ENCODE data around the gene YIPF2.
"Not testable (repeated sequence)": the region's sequence is repeated elsewhere in the genome, so short reads cannot be mapped to it uniquely, and the experiment has no call there.

YIPF2 gene

GRCh38 chr19:10928563-10929401, at the start of gene YIPF2, which contains the start of gene TIMM29:
Gene YIPF2 (minus strand): TSS chr19:10928639. CDS start chr19:10928410, 229 bp downstream.
Gene TIMM29 (plus strand): TSS chr19:10928811. CDS start chr19:10928823, 12 bp downstream.
- peak; percentile 75 to 90 for DNase-seq (ENCODE audit: low read depth in 2 of 2, low spot score in 1 of 2)

DNA sequence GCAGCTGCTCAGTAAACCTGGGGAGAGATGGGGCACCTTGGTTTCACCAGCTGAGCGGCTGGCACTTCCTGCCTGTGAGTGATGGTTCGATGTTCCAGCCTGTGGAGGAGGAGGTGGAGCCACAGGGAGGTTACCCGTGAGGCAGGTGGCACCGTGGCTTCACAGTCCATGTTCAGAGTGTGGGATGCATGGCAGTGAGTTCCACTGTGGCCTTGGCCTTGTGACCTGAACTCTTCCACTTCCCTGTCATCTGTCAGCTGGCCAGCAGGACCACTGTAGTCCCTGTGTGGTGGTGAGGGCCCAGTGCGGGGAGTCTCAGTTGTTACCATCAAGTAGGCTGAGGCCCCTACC, 49.3 kb upstream of the YIPF2 start:
- DNase-seq (ENCODE audit: low read depth in 2 of 2, low spot score in 1 of 2) = no peak

- no peak for DNase-seq (ENCODE audit: low read depth in 2 of 2, low spot score in 1 of 2)
Measured at GRCh38 chr19:10976131-10976892, 47.9 kb upstream of the YIPF2 start.

GRCh38 chr19:10975374-10976130, 47.1 kb upstream of the YIPF2 start:
- DNase-seq (ENCODE audit: low read depth in 2 of 2, low spot score in 1 of 2) = no peak

DNA sequence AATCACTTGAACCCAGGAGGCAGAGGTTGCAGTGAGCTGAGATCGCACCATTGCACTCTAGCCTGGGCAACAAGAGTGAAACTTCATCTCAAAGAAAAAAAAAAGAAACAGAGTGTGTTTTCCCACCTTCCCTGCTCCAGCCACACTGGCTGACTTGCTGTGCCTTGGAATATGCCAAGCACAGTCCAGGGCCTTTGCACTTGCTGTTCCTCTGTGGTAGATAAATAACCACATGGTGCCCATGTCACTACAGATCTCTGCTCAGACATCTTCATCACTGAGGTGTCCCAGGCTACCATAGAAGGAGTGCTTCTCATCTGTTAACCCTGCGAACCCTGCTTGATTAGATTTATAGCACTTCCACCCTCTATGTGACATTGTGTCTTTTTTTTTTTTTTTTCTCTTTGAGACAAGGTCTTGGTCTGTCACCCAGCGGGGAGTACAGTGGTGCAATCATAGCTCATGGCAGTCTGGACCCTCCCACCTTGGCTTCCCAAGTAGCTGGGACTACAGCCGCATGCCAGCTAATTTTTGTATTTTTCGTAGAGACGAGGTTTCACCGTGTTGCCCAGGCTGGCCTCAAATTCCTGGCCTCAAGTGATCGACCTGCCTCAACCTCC, 42.8 kb upstream of the YIPF2 start:
- no peak for DNase-seq (ENCODE audit: low read depth in 2 of 2, low spot score in 1 of 2)

DNA sequence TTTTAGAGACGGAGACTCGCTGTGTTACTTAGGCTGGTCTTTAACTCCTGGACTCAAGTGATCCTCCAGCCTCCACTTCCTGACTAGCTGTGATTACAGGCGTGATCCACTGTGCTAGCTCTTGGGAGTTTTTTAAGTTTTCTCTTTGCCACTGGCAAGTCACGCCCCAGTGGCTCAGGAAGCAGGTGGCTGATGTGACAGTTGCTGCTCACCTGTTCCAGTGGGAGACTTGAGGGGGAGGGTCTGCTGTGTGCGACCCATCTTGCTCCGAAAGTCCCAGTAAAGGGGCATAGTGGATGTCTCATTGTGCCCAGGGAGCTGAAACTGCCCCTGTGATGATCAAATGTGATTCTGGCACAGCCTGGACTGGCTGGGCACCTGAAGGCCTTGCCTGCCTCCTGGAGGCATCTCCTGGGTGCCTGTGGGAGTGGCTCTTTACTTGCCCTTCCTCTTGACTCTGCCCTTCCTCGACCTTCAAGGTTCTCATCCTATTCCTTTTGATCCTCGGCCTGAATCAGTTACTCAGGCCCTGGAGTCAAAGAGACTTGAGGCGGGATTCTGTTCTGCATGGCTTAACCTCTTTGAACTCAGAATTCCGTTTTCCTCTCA, 40.2 kb upstream of the YIPF2 start:
- no peak for DNase-seq (ENCODE audit: low read depth in 2 of 2, low spot score in 1 of 2)

GRCh38 chr19:10966809-10967208, 38.4 kb upstream of the YIPF2 start:
- DNase-seq (ENCODE audit: low read depth in 2 of 2, low spot score in 1 of 2) = no peak

GRCh38 chr19:10965398-10965797, 37.0 kb upstream of the YIPF2 start:
- no peak for DNase-seq (ENCODE audit: low read depth in 2 of 2, low spot score in 1 of 2)

- no peak for DNase-seq (ENCODE audit: low read depth in 2 of 2, low spot score in 1 of 2)
Measured at GRCh38 chr19:10964903-10965302, 36.5 kb upstream of the YIPF2 start.

GRCh38 chr19:10963865-10964264, 35.4 kb upstream of the YIPF2 start:
- no peak for DNase-seq (ENCODE audit: low read depth in 2 of 2, low spot score in 1 of 2)

DNA sequence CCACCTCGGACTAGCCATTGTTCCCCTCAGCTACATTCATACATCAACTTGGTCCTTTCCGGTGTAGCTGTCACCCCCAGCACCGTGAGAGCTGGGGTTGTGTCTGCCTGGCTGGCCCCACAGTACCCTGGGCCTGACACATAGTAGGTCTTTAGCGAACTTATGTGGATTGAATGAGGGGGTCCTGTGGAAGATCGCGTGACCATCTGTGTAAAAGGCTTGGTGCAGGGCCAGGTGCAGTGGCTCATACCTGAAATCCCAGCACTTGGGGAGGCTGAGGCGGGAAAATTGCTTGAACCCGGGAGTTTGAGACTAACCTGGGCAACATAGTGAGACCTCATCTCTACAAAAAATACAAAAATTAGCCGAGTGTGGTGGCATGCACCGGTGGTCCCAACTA, 34.4 kb upstream of the YIPF2 start:
- no peak for DNase-seq (ENCODE audit: low read depth in 2 of 2, low spot score in 1 of 2)

DNA sequence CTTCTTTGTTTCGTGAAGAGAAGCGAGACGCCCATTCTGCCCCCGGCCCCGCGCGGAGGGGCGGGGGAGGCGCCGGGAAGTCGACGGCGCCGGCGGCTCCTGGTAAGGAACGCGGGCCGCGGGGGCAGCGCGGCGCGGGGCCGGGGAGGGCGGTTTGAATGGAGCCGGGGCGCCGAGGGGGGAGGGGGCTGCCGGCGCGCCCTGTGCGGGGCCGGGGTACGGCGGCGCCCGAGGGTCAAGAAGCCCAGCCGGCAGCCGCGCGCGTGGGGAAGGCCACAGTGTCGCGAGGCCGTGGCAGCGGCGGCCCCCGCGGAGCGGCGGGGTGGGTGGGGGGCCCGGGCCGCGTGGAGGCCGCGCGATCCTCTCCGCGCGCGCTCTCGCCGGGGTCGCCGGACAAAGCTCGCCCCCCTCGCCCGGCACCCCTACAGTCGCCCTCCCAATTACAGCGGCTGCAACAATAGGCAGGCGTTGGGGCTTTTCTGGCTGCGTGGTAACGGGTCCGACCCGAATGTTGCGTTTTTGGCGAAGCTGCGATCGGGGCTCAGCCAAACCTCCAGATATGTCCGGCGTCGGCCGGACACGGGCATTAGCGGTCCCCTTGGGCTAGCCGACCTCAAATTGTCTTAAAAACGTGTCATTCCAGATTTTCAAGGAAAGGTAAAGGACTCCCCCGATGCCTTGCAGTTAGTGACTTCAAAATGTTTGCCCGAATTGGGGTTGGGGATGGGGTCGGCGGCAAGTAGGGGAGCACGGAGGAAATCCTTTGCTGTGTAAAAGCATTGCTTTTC, 32.8 kb upstream of the YIPF2 start:
- DNase-seq (ENCODE audit: low read depth in 2 of 2, low spot score in 1 of 2) = no peak

GRCh38 chr19:10960314-10961072, 32.1 kb upstream of the YIPF2 start, which contains the start of gene SMARCA4:
Gene SMARCA4 (plus strand): TSS chr19:10961030. CDS start chr19:10984152, 23,122 bp downstream.
- peak; percentile 96 to 97 for DNase-seq (ENCODE audit: low read depth in 2 of 2, low spot score in 1 of 2)

- DNase-seq (ENCODE audit: low read depth in 2 of 2, low spot score in 1 of 2) = not testable (repeated sequence)
Measured at GRCh38 chr19:10959277-10959968, 31.0 kb upstream of the YIPF2 start.

DNA sequence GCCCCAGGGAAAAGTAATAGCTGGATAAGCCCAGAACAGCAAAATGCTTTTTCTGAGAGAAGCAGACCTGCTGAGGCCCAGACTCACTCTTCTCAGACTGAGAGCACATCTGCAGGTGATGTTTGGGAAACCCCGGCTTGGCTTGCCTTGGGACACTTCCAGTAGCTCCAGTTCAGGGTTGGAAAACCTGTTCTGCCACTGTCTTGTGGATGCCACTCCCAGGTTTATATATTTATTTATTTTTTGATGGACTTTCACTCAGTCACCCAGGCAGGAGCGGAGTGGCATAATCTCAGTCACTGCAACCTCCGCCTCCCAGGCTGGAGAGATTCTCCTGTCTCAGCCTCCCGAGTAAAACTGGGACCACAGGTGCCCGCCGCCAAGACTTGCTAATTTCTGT, 24.4 kb upstream of the YIPF2 start:
- DNase-seq (ENCODE audit: low read depth in 2 of 2, low spot score in 1 of 2) = no peak

DNA sequence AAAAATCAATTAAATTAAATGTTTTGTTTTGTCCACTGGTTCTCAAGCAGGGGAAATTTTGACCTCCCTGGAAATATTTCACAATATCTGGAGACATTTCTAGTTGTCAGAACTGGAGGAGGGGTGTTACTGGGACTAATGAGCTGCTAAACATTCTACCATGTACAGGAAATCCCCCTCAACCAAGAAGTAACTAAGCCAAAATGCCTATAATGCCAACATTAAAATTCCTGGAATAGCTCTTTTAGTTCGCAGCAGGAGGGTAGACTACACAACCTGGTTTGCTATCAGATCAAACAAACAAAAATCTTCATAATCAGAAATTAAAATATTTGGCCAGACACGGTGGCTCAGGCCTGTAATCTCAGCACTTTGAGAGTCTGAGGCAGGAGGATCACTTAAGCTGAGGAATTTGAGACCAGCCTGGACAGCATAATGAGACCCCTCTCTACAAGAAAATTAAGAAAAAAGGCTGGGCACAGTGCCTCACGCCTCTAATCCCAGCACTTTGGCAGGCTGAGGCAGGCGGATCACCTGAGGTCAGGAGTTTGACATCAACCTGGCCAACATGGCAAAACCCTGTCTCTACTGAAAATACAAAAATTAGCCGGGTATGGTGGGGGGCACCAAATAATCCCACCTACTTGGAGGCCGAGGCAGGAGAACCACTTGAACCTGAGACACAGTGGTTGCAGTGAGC, 18.7 kb upstream of the YIPF2 start:
- DNase-seq (ENCODE audit: low read depth in 2 of 2, low spot score in 1 of 2) = no peak

GRCh38 chr19:10945264-10945663, 16.8 kb upstream of the YIPF2 start:
- DNase-seq (ENCODE audit: low read depth in 2 of 2, low spot score in 1 of 2) = no peak

GRCh38 chr19:10943412-10943811, 15.0 kb upstream of the YIPF2 start:
- not testable (repeated sequence) for DNase-seq (ENCODE audit: low read depth in 2 of 2, low spot score in 1 of 2)

All from stimulated activated CD8-positive, alpha-beta memory T cell treated with anti-CD3 and anti-CD28 coated beads, Interleukin-4, amount 100 ng/mL, for 1 hour (primary cell).